GF-D8 (cell line): ENCODE results near the gene GBA2.

Source experiments
- DNase-seq: peaks from one replicate; lab custom pipeline; 2025; lab: John Stamatoyannopoulos, UW

Gene GBA2

GRCh38 chr9:35738924-35739323 lies 10.1 kb downstream of the GBA2 start:
- DNase-seq: no peak

GRCh38 chr9:35738186-35738585 lies 10.8 kb downstream of the GBA2 start:
- no peak for DNase-seq

GRCh38 chr9:35737143-35737542 lies 11.9 kb downstream of the GBA2 start:
- DNase-seq: no peak

GRCh38 chr9:35736201-35736633 lies 12.8 kb downstream of the GBA2 start:
- peak; percentile 38 for DNase-seq

- DNase-seq: no peak
Observed at GRCh38 chr9:35734096-35734495, 14.9 kb downstream of the GBA2 start.

- DNase-seq: peak; percentile 18
Observed at GRCh38 chr9:35732800-35733541, 16.1 kb downstream of the GBA2 start.

GRCh38 chr9:35732185-35732799 lies 16.7 kb downstream of the GBA2 start, which contains the start of the genes CREB3 and TLN1:
Gene CREB3, plus strand, starts transcription at chr9:35732666. Its CDS starts 107 bp downstream, at chr9:35732773.
Gene TLN1, minus strand, starts transcription at chr9:35732195. Its CDS starts 6,501 bp downstream, at chr9:35725694.
- DNase-seq: peak; percentile 97

- DNase-seq: no peak
Observed at GRCh38 chr9:35731415-35732184, 17.4 kb downstream of the GBA2 start.

- no peak for DNase-seq
Observed at GRCh38 chr9:35730486-35730854, 18.6 kb downstream of the GBA2 start.

GRCh38 chr9:35729700-35730485 lies 19.1 kb downstream of the GBA2 start:
- DNase-seq: peak; percentile 32

- DNase-seq: no peak
Observed at GRCh38 chr9:35729101-35729500, 19.9 kb downstream of the GBA2 start.

- DNase-seq: peak; percentile 61
Observed at GRCh38 chr9:35728041-35728971, 20.7 kb downstream of the GBA2 start.

GRCh38 chr9:35727676-35728040 lies 21.4 kb downstream of the GBA2 start:
- DNase-seq: no peak

- DNase-seq: peak; percentile 12
Observed at GRCh38 chr9:35726931-35727330, 22.1 kb downstream of the GBA2 start.

GRCh38 chr9:35725362-35725761 lies 23.7 kb downstream of the GBA2 start:
- no peak for DNase-seq

- no peak for DNase-seq
Observed at GRCh38 chr9:35723908-35724307, 25.1 kb downstream of the GBA2 start.

- DNase-seq: no peak
Observed at GRCh38 chr9:35723426-35723825, 25.6 kb downstream of the GBA2 start.

GRCh38 chr9:35719546-35719945 lies 29.5 kb downstream of the GBA2 start:
- DNase-seq: no peak

GRCh38 chr9:35718721-35719511 lies 30.1 kb downstream of the GBA2 start:
- DNase-seq: no peak
